HG02852 (cell line): ENCODE data around the gene MICAL3.
"Not testable (repeated sequence)": the region's sequence is repeated elsewhere in the genome, so short reads cannot be mapped to it uniquely, and the experiment has no call there.

ENCODE experiments used
- ATAC-seq: cut with Tn5 transposase; IDR thresholded peaks from one replicate; pipeline ENCODE4 v1.9.1; 2021; ENCODE audit warnings: mild to moderate bottlenecking, moderate library complexity; ENCODE audit not compliant: unreplicated experiment

MICAL3 gene

DNA sequence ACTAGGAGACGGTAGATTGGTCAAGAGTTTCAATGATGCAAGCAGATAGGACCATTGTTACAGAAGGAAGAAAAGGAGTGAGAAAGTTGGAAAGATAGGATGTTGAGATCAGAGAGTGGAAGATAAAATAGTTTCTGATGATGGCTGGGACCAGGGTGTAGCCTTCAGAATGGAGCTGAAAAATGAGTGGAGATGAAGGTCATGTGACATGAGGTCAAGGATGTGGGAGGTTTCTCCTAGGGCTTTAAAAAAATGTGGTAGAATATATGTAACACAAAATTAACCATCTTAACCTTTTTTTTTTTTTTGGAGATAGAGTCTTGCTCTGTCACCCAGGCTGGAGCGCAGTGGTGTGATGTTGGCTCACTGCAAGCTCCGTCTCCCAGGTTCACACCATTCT lies 35.1 kb upstream of the MICAL3 start:
- no peak for ATAC-seq

- no peak for ATAC-seq
These were observed 34.7 kb upstream of the MICAL3 start for GRCh38 chr22:18059094-18059417.

DNA sequence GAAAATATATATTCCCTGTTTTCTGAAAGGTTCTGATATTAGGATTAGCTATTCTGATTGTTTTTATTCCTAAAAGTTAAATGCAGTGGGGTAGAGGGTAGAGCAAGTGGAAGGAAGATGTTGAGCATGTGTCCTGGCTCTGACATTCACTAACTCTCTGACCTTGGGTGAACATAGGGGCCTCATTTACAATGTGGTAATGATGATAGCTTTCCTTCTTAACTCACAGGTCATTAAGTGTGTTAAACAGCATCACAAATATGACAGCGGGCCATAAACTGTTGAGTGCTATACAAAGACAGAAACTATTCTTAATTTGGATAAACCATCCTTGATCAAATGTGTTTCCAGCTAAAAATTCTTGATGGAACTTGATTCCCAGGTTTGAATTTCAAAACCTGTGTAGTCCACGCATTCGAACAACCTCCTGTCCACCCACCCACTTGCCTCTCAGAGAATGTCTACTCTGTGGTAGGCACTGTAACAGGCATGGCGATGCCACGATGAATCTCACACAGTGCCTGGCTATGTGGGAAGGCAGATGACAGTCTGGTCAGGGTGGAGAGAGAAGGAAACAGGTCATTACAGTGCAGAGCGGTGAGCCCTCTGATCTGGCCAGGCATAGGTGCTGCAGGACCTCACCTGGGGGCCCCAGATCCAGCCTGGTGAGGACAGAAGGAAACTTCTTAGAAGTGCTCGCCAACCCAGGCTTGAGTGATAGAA lies 34.2 kb upstream of the MICAL3 start:
- ATAC-seq, result no peak

- peak; percentile 58 for ATAC-seq
These were observed 33.3 kb upstream of the MICAL3 start for GRCh38 chr22:18057568-18058209.

DNA sequence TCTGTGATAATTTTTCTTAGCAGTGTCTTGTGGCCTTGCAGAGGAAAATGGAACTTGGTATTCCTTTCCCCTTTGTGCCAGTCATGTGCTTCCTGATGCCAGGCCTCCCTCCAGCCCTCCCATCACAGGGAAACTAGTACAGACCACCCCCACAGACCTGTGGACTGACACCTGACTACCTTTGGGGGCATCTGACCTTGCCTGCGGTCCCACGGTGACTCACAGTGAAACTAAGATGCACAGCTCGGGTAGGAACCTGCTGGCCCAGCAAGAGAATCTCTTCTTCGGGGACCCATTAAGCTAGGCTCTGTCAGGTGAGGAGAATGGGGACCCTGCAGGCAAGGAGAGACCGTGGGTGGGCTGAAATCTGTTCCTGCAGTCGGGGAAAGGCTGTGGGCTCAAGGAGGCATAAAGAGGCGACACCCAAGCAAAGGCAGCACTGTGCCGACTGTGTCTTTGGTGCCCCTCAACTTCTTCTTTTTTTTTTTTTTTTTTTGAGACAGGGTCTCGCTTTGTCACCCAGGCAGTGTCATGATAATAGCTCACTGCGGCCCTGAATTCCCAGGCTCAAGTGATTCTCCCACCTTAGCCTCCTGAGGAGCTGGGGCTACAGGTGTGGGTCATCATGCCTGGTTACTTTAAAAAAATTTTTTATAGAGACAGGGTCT lies 32.6 kb upstream of the MICAL3 start:
- ATAC-seq, result peak; percentile 81

- ATAC-seq, result no peak
These were observed 31.9 kb upstream of the MICAL3 start for GRCh38 chr22:18056161-18056666.

DNA sequence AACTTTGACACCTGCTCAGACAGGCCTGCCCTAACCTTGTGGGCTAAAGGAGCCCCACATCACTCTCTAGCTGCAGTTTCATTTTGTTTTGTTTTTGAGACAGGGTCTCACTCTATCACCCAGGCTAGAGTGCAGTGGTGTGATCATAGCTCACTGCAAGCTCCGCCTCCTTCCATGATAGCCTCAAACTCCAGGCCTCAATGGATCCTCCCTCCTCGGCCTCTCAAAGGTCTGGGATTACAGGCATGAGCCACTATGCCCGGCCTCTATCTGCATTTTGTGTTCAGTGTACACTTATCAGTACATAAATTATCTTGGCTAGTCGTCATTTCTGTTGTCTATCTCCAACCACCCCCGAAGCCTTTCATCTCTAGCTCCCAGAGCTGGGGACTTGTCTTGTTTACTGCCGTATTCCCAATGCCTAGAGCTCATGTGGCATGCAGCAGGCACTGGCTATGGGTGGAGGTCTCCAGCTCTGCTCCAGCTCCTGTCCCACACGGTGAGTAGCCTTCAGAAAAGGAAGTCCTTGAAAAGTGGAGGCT lies 31.3 kb upstream of the MICAL3 start:
- ATAC-seq, result no peak

DNA sequence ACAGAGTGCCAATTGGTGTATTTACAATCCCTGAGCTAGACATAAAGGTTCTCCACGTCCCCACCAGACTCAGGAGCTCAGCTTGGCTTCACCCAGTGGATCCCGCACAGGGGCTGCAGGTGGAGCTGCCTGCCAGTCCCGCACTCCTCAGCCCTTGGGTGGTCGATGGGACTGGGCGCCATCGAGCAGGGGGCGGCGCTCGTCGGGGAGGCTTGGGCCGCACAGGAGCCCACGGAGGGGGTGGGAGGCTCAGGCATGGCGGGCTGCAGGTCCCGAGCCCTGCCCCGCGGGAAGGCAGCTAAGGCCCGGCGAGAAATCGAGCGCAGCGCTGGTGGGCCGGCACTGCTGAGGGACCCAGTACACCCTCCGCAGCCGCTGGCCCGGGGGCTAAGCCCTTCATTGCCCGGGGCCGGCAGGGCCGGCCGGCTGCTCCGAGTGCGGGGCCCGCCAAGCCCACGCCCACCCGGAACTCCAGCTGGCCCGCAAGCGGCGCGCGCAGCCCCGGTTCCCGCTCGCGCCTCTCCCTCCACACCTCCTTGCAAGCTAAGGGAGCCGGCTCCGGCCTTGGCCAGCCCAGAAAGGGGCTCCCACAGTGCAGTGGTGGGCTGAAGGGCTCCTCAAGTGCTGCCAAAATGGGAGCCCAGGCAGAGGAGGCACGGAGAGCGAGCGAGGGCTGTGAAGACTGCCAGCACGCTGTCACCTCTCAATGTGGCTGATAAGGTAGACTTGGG lies 29.0 kb upstream of the MICAL3 start:
- ATAC-seq, result not testable (repeated sequence)

GRCh38 chr22:18051113-18051512 lies 26.8 kb upstream of the MICAL3 start:
- not testable (repeated sequence) for ATAC-seq

DNA sequence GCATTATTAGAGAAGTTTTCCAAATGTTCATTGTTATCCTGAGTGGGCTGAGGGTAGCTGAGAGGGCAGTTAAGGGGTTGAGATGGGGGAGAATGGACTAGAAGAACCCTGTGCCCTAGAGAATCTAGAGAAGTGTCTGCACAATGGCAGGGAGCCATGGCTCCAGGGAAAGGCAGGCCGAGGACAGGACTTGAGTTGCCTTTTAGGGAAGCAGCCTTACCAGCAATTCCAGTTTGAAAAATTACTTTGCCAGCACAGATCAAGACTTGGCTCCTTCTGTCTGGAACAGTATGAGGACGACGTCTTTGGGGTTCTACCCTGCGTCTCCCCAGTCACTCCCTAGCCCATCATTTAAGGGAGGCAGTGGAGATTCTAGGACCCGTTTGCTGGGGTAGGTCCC lies 25.7 kb upstream of the MICAL3 start:
- ATAC-seq, result no peak

DNA sequence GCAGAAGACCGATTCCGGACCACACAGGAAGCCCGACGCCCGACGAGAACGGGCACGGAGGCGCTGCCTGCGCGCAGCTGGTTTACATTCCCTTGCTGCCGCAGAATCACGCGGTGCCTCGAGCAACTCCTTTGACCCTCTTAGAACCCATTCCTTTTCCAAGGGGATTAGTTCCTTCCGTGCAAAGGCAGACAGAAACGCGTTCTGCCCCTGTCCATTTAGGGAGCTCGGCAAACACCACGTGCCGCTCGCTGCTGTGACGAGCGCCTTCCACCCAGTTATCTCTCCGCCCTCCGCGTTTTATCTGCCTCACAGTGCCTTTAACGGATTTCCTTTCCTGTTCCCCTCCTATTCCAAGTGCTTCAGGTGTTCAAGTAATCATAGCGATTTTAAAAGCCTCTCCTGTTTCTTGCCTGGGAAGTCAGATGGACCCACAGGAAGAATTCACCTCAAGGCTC lies 24.1 kb upstream of the MICAL3 start:
- ATAC-seq, result no peak

GRCh38 chr22:18048041-18048440 lies 23.7 kb upstream of the MICAL3 start:
- no peak for ATAC-seq

DNA sequence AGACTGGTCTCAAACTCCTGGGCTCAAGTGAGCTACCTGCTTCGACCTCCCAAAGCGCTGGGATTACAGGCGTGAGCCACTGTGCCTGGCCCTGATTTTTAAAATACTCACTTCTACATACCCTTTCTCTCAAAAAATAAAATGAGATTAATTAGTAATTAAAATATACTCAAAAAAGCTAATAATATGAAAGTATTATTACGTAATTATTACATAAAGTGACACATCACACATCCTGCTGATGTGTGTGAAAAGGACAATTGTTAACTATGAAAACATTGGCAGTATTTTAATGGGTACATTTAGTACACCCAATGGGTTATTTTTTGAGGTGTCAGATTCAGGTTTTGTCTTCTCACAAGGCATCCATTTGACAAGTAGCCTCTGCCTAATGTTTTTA lies 21.4 kb upstream of the MICAL3 start:
- ATAC-seq, result no peak

DNA sequence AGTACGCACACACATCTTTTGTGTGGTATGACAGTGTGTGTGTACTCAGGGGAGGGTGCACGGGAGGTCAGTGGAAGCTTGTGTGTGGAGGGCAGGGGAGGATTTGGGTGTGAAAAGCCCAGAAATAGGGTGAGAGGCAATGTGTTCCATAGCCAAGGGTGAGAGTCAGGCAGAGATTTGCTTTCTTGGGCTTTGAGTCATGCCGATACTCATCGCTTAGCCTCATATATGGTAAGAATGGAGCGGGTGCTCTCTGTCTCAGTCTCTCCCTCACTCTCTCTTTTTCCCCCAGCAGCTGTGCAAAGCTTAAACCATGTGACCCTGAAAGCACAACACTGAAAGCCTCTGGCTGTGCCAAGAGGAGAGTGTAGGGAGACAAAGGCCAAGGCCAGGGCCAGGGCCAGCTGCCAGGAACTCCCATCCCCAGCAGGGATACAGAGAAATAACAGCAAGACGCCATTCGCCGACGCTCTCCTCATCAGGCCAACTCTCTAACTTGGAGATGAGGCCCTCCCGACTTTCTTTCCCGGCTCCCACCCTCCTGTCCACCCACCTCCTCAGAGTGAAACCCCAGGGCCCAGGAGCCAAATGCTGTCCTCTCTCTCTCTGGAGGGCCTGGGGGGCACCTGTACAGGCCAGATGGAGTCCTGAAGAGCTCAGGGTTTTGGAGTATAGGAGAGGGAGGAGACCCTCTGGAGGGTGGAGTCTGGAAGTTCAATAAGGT lies 20.3 kb upstream of the MICAL3 start:
- no peak for ATAC-seq

- no peak for ATAC-seq
These were observed 18.3 kb upstream of the MICAL3 start for GRCh38 chr22:18042685-18043084.

- ATAC-seq, result not testable (repeated sequence)
These were observed 16.5 kb upstream of the MICAL3 start for GRCh38 chr22:18040898-18041297.

DNA sequence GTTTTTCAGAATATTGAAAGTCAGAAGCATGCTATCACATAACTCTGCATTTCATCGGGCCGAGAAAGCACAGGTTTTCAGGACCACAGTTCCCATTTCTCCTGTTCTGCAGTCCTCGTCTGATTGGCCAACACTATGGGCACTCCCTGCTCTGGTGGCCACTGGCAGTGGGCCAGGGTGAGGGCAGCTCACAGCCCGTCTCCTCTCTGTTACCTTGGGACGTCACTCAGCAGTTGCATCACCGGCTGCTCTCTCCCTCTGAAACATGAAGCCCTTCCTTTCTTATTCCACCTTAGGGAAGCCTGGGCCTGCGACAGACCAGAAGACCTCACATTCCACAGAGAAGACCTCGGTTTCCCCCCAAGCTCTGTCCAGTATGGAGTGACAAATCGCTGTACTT lies 11.4 kb upstream of the MICAL3 start:
- no peak for ATAC-seq

- no peak for ATAC-seq
These were observed 9.7 kb upstream of the MICAL3 start for GRCh38 chr22:18034076-18034475.

- no peak for ATAC-seq
These were observed 9.0 kb upstream of the MICAL3 start for GRCh38 chr22:18033204-18033998.
